Kidney epithelial cell (primary cell): ENCODE results near the gene SIRPD. TPM values are rescaled to one million over a fixed set of nuclear protein-coding genes. Genes with fewer than 3 reads are reported as not detected.

ENCODE experiments used
- DNase-seq: peaks from one replicate; pipeline ENCODE4 v3.0.0-alpha.2; 2010; ENCODE audit warnings: low read depth
- H3K27me3 ChIP-seq: 2 replicates; pipeline ENCODE4 v1.6.0; 2011; ENCODE audit warnings: low read length; ENCODE audit not compliant: control insufficient read depth, insufficient read depth
- H3K36me3 ChIP-seq: 2 replicates; pipeline ENCODE4 v1.5.1; 2011; ENCODE audit warnings: low read length; ENCODE audit not compliant: control insufficient read depth, insufficient read depth
- H3K4me3 ChIP-seq: 2 replicates; pipeline ENCODE4 v1.5.1; 2011; ENCODE audit warnings: low read depth, mild to moderate bottlenecking, control low read depth, low read length
- CTCF ChIP-seq: IDR thresholded peaks from 2 replicates; pipeline ENCODE4 v1.5.1; 2011; ENCODE audit warnings: mild to moderate bottlenecking, moderate library complexity, low read length, control low read depth, inconsistent platforms; ENCODE audit not compliant: insufficient read depth, poor library complexity, severe bottlenecking
- total RNA-seq: library from RNA; depleted of rRNA; stranded (reverse); fragments of >200 nt; gene quantifications from 2 replicates; pipeline ENCODE4 v1.2.3, GENCODE V29; 2015

The SIRPD gene
- not detected in 2 replicates for total RNA-seq

GRCh38 chr20:1557605-1558004 lies at the start of gene SIRPD:
Gene SIRPD (minus strand): TSS chr20:1557705. CDS start chr20:1557653, 52 bp downstream.
- H3K36me3 ChIP-seq, result no peaks in the 10 kb centered on the region
- no peak for TF ChIP-seq CTCF
- no peak for DNase-seq
- H3K27me3 ChIP-seq, result no peaks in the 10 kb centered on the region
- no peak within 1 kb of the TSS for H3K4me3 ChIP-seq

GRCh38 chr20:1600736-1601135 lies 43.2 kb upstream of the SIRPD start:
- Histone ChIP-seq H3K4me3 (no peak overlapping the region), H3K27me3 (no peaks in the 10 kb centered on the region), H3K36me3 (no peaks in the 10 kb centered on the region)
- no peak for DNase-seq
- no peak for TF ChIP-seq CTCF

GRCh38 chr20:1595333-1595732 lies 37.8 kb upstream of the SIRPD start:
- Histone ChIP-seq H3K27me3 (no peaks in the 10 kb centered on the region), H3K36me3 (no peaks in the 10 kb centered on the region), H3K4me3 (no peak overlapping the region)
- no peak for DNase-seq
- no peak for TF ChIP-seq CTCF

- Histone ChIP-seq H3K4me3 (no peak overlapping the region), H3K36me3 (no peaks in the 10 kb centered on the region), H3K27me3 (no peaks in the 10 kb centered on the region)
- no peak for DNase-seq
- no peak for TF ChIP-seq CTCF
These were observed 31.3 kb upstream of the SIRPD start for GRCh38 chr20:1588533-1589460.

GRCh38 chr20:1587781-1588532 lies 30.5 kb upstream of the SIRPD start:
- no peak for DNase-seq
- H3K27me3 ChIP-seq, result no peaks in the 10 kb centered on the region
- H3K4me3 ChIP-seq, result no peak overlapping the region
- no peaks in the 10 kb centered on the region for H3K36me3 ChIP-seq
- no peak for TF ChIP-seq CTCF
